Tibial artery (tissue), 4 donors: ENCODE results near the gene PCED1B.

ENCODE experiments used
- DNase-seq, 2 donors: peaks; one replicate each; pipeline ENCODE4 v3.0.0-alpha.2; 2019
- H3K27ac ChIP-seq, 2 donors: fragments of 200-600 bp; sonication (generic) in 1 of 2; 1 replicate in 1 of 2; 2 replicates in 1 of 2; pipeline ENCODE4 v1.5.1; 2018 to 2019; ENCODE audit warnings: mild to moderate bottlenecking in 1 of 2
- H3K27me3 ChIP-seq, 2 donors: fragments of 200-600 bp; sonication (generic) in 1 of 2; one replicate each; pipeline versions ENCODE4 v1.5.1 to v1.6.0; 2016 to 2019
- H3K36me3 ChIP-seq, 3 donors: fragments of 200-600 bp; sonication (generic) in 2 of 3; one replicate each; pipeline ENCODE4 v1.5.1; 2016 to 2019; ENCODE audit warnings: mild to moderate bottlenecking in 2 of 3
- H3K4me1 ChIP-seq, 4 donors: fragments of 200-600 bp; sonication (generic) in 2 of 4; 1 replicate in 3 of 4; 2 replicates in 1 of 4; pipeline ENCODE4 v1.5.1; 2016 to 2019
- H3K4me3 ChIP-seq, 2 donors: fragments of 200-600 bp; sonication (generic) in 1 of 2; 1 replicate in 1 of 2; 2 replicates in 1 of 2; pipeline ENCODE4 v1.5.1; 2018 to 2019; ENCODE audit warnings: mild to moderate bottlenecking in 2 of 2
- H3K9me3 ChIP-seq, 3 donors: fragments of 200-600 bp; sonication (generic) in 1 of 3; one replicate each; pipeline ENCODE4 v1.5.1; 2016 to 2019
- CTCF ChIP-seq, 2 experiments: fragments of 200-600 bp in 1 of 2; fragments of 450-650 bp in 1 of 2; IDR thresholded peaks; one replicate each; pipeline ENCODE4 v1.5.1; 2017 to 2019; ENCODE audit warnings: antibody characterized with exemption in 2 of 2, mild to moderate bottlenecking in 1 of 2, moderate library complexity in 1 of 2
- intact Hi-C: fragments of 100-400 bp; cut with DNase I; formaldehyde crosslinking; loops from one replicate; pipeline ENCODE4 v1.15.0; 2023; ENCODE audit warnings: low total_unique reads

PCED1B gene

GRCh38 chr12:47268501-47269454, 189.4 kb downstream of the PCED1B start:
- TF ChIP-seq CTCF (IDR thresholded peaks at IDR 0.05): no peak
- Histone ChIP-seq H3K27me3 (no peaks in the 10 kb centered on the region), H3K36me3 (no peaks in the 10 kb centered on the region), H3K4me3 (no peak overlapping the region), H3K9me3 (no peaks in the 10 kb centered on the region), H3K4me1 (no peaks in the 10 kb centered on the region), H3K27ac (no peak overlapping the region)
- no peak for DNase-seq
- intact Hi-C loops: no loop called here

GRCh38 chr12:47269916-47270315, 190.5 kb downstream of the PCED1B start:
- no peaks in the 10 kb centered on the region for H3K36me3 ChIP-seq
- TF ChIP-seq CTCF (IDR thresholded peaks at IDR 0.05): no peak
- no peaks in the 10 kb centered on the region for H3K4me1 ChIP-seq
- intact Hi-C loops: no loop called here
- DNase-seq: no peak
- H3K27ac ChIP-seq: no peak overlapping the region
- no peaks in the 10 kb centered on the region for H3K9me3 ChIP-seq
- no peaks in the 10 kb centered on the region for H3K27me3 ChIP-seq
- H3K4me3 ChIP-seq: no peak overlapping the region

GRCh38 chr12:47270782-47271664, 191.6 kb downstream of the PCED1B start:
- H3K9me3 ChIP-seq: no peaks in the 10 kb centered on the region
- H3K4me1 ChIP-seq: no peaks in the 10 kb centered on the region
- no peak overlapping the region for H3K27ac ChIP-seq
- DNase-seq: no peak
- no peak for TF ChIP-seq CTCF (IDR thresholded peaks at IDR 0.05)
- no peaks in the 10 kb centered on the region for H3K27me3 ChIP-seq
- H3K36me3 ChIP-seq: no peaks in the 10 kb centered on the region
- no peak overlapping the region for H3K4me3 ChIP-seq
- intact Hi-C loops: no loop called here

- Histone ChIP-seq H3K4me1 (no peaks in the 10 kb centered on the region), H3K36me3 (no peaks in the 10 kb centered on the region), H3K9me3 (no peaks in the 10 kb centered on the region), H3K27ac (no peak overlapping the region), H3K4me3 (no peak overlapping the region), H3K27me3 (no peaks in the 10 kb centered on the region)
- no peak for TF ChIP-seq CTCF (IDR thresholded peaks at IDR 0.05)
- DNase-seq: no peak
- intact Hi-C loops: no loop called here
These were observed 192.4 kb downstream of the PCED1B start for GRCh38 chr12:47271800-47272239.

- no peak for DNase-seq
- TF ChIP-seq CTCF (IDR thresholded peaks at IDR 0.05): no peak
- Histone ChIP-seq H3K27ac (no peak overlapping the region), H3K9me3 (no peaks in the 10 kb centered on the region), H3K4me3 (no peak overlapping the region), H3K4me1 (peaks cover 0 to 5% (median 0%) of the 10 kb centered on the region in 4 donors), H3K27me3 (no peaks in the 10 kb centered on the region), H3K36me3 (no peaks in the 10 kb centered on the region)
- intact Hi-C loops: no loop called here
These were observed 193.2 kb downstream of the PCED1B start for GRCh38 chr12:47272412-47273190.
